Liver (tissue), 9 donors: ENCODE data around the gene HES6. TPM values are rescaled to one million over a fixed set of nuclear protein-coding genes. Genes with fewer than 3 reads are reported as not detected.

ENCODE experiments used
- DNase-seq: peaks from one replicate; pipeline ENCODE4 v3.0.0-alpha.2; 2017; ENCODE audit warnings: low spot score
- H3K27ac ChIP-seq, 2 donors: one replicate each; pipeline ENCODE4 v1.7.0; 2013; ENCODE audit warnings: inconsistent platforms in 2 of 2, low read length in 2 of 2, control low read depth in 1 of 2, low read depth in 1 of 2, mild to moderate bottlenecking in 1 of 2
- H3K27me3 ChIP-seq, 4 donors: one replicate each; pipeline versions ENCODE4 v1.6.1 to v1.7.0; 2013; ENCODE audit warnings: low read length in 3 of 4, inconsistent platforms in 1 of 4, mild to moderate bottlenecking in 1 of 4, moderate library complexity in 1 of 4; ENCODE audit not compliant: control insufficient read depth in 4 of 4, insufficient read depth in 4 of 4
- H3K36me3 ChIP-seq, 4 donors: one replicate each; pipeline versions ENCODE4 v1.6.1 to v1.7.0; 2013; ENCODE audit warnings: low read length in 3 of 4, mild to moderate bottlenecking in 3 of 4, low read depth in 1 of 4, moderate library complexity in 1 of 4; ENCODE audit not compliant: control insufficient read depth in 4 of 4, insufficient read depth in 3 of 4
- H3K4me1 ChIP-seq, 4 donors: one replicate each; pipeline versions ENCODE4 v1.6.1 to v1.7.0; 2013; ENCODE audit warnings: low read length in 3 of 4, mild to moderate bottlenecking in 3 of 4, moderate library complexity in 1 of 4; ENCODE audit not compliant: control insufficient read depth in 4 of 4, insufficient read depth in 4 of 4
- H3K4me3 ChIP-seq, 3 donors: one replicate each; pipeline versions ENCODE4 v1.6.1 to v1.7.0; 2013; ENCODE audit warnings: low read length in 3 of 3, control low read depth in 1 of 3, low read depth in 1 of 3, mild to moderate bottlenecking in 1 of 3
- H3K9ac ChIP-seq, 2 donors: one replicate each; pipeline ENCODE4 v1.7.0; 2013; ENCODE audit warnings: low read length in 2 of 2, mild to moderate bottlenecking in 2 of 2, moderate library complexity in 2 of 2, control low read depth in 1 of 2, low read depth in 1 of 2
- H3K9me3 ChIP-seq, 4 donors: one replicate each; pipeline versions ENCODE4 v1.6.1 to v1.7.0; 2013; ENCODE audit warnings: low read length in 3 of 4; ENCODE audit not compliant: control insufficient read depth in 4 of 4
- CTCF ChIP-seq: fragments of 150-350 bp; IDR thresholded peaks from 2 replicates; pipeline ENCODE4 v1.5.1; 2017; ENCODE audit warnings: improper control_type of control experiment, low read depth, low read length; ENCODE audit not compliant: missing input control
- FOXA2 ChIP-seq: IDR thresholded peaks from 2 replicates; pipeline ENCODE4 v1.6.1; 2016; ENCODE audit warnings: antibody characterized with exemption
- GABPA ChIP-seq, 2 donors: IDR thresholded peaks in 1 of 2; conservative IDR thresholded peaks in 1 of 2; 2 replicates each; pipeline ENCODE4 v1.6.1; 2016; ENCODE audit warnings: antibody characterized with exemption in 2 of 2, mild to moderate bottlenecking in 1 of 2, moderate library complexity in 1 of 2
- HNF4G ChIP-seq: IDR thresholded peaks from 2 replicates; pipeline ENCODE4 v1.6.1; 2016; ENCODE audit warnings: antibody characterized with exemption
- JUND ChIP-seq, 2 donors: IDR thresholded peaks; 2 replicates each; pipeline ENCODE4 v1.6.1; 2016; ENCODE audit warnings: antibody characterized with exemption in 2 of 2
- SP1 ChIP-seq: IDR thresholded peaks from 2 replicates; pipeline ENCODE4 v1.6.1; 2018; ENCODE audit warnings: antibody characterized with exemption, mild to moderate bottlenecking
- YY1 ChIP-seq: IDR thresholded peaks from 2 replicates; pipeline ENCODE4 v1.6.1; 2016; ENCODE audit warnings: antibody characterized with exemption, mild to moderate bottlenecking
- ZBTB33 ChIP-seq: IDR thresholded peaks from 2 replicates; pipeline ENCODE4 v1.6.1; 2016; ENCODE audit warnings: antibody characterized with exemption
- WGBS: extraction: QIAGEN DNeasy Blood & Tissue Kit; methylation state at CpG from one replicate; pipeline ENCODE4 v1.1.7; 2013; 5-methylcytosine and 5-hydroxymethylcytosine counted together
- polyA plus RNA-seq, 2 donors: library from polyadenylated mRNA; stranded (reverse) in 1 of 2; unstranded in 1 of 2; fragments of 200-250 nt in 1 of 2; fragments of >200 nt in 1 of 2; fragmentation: Nextera tagmentation in 1 of 2; extraction: Ambion mirVana in 1 of 2; gene quantifications; one replicate each; pipeline versions ENCODE4 v1.2.1 to v1.2.3, GENCODE V29; 2013 to 2015
- total RNA-seq, 2 donors: library from RNA; depleted of rRNA; stranded (reverse); fragments of >200 nt; gene quantifications; one replicate each; pipeline ENCODE4 v1.2.3, GENCODE V29; 2014
- TF ChIP-seq, protein P1 (sequence below): IDR thresholded peaks from 2 replicates; pipeline ENCODE4 v1.6.1; 2016; ENCODE audit warnings: antibody characterized with exemption, mild to moderate bottlenecking
- TF ChIP-seq, protein P2 (sequence below): IDR thresholded peaks from 2 replicates; pipeline ENCODE4 v1.6.1; 2016; ENCODE audit warnings: antibody characterized with exemption
- TF ChIP-seq, protein P3 (sequence below): IDR thresholded peaks from 2 replicates; pipeline ENCODE4 v1.6.1; 2016; ENCODE audit warnings: antibody characterized with exemption
- donor health status: healthy.
- donor health status: healthy.
- donor health status: healthy.
- donor health status: healthy.
- donor health status: healthy.

The HES6 gene
- total and polyA plus RNA-seq, 4 donors, result 1.7 to 13.2 (median 2.6) TPM

- no peaks in the 10 kb centered on the region for H3K27me3 ChIP-seq
- H3K4me3 ChIP-seq, result no peak overlapping the region
Measured at GRCh38 chr2:238251986-238252385, 12.1 kb upstream of the HES6 start.

More at GRCh38 chr2:238251986-238252385, 12.1 kb upstream of the HES6 start:
- H3K9ac ChIP-seq, result no peak overlapping the region
- no peaks in the 10 kb centered on the region for H3K9me3 ChIP-seq
- H3K27ac ChIP-seq, result no peak overlapping the region
- peaks cover 0 to 4% (median 3%) of the 10 kb centered on the region in 4 donors for H3K4me1 ChIP-seq
- TF ChIP-seq GABPA (IDR thresholded peaks at IDR 0.05 in 1 of 2, conservative IDR thresholded peaks at IDR 0.05 in 1 of 2) (no peak), SP1 (no peak), JUND (IDR thresholded peaks at IDR 0.05) (no peak), HNF4G (no peak), ZBTB33 (no peak), YY1 (no peak), CTCF (no peak), FOXA2 (no peak)
- TF ChIP-seq, protein P1, sequence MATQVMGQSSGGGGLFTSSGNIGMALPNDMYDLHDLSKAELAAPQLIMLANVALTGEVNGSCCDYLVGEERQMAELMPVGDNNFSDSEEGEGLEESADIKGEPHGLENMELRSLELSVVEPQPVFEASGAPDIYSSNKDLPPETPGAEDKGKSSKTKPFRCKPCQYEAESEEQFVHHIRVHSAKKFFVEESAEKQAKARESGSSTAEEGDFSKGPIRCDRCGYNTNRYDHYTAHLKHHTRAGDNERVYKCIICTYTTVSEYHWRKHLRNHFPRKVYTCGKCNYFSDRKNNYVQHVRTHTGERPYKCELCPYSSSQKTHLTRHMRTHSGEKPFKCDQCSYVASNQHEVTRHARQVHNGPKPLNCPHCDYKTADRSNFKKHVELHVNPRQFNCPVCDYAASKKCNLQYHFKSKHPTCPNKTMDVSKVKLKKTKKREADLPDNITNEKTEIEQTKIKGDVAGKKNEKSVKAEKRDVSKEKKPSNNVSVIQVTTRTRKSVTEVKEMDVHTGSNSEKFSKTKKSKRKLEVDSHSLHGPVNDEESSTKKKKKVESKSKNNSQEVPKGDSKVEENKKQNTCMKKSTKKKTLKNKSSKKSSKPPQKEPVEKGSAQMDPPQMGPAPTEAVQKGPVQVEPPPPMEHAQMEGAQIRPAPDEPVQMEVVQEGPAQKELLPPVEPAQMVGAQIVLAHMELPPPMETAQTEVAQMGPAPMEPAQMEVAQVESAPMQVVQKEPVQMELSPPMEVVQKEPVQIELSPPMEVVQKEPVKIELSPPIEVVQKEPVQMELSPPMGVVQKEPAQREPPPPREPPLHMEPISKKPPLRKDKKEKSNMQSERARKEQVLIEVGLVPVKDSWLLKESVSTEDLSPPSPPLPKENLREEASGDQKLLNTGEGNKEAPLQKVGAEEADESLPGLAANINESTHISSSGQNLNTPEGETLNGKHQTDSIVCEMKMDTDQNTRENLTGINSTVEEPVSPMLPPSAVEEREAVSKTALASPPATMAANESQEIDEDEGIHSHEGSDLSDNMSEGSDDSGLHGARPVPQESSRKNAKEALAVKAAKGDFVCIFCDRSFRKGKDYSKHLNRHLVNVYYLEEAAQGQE, result no peak
- TF ChIP-seq, protein P2, sequence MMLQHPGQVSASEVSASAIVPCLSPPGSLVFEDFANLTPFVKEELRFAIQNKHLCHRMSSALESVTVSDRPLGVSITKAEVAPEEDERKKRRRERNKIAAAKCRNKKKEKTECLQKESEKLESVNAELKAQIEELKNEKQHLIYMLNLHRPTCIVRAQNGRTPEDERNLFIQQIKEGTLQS, result no peak
- TF ChIP-seq, protein P3, sequence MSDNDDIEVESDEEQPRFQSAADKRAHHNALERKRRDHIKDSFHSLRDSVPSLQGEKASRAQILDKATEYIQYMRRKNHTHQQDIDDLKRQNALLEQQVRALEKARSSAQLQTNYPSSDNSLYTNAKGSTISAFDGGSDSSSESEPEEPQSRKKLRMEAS, result no peak
- DNase-seq, result no peak
- 95% methylated on average over 11 of the region's 11 CpGs for WGBS
- peaks cover 13 to 83% (median 47%) of the 10 kb centered on the region in 4 donors for H3K36me3 ChIP-seq
